Measurements from ENCODE around the gene PLIN5.
A peak's percentile ranks its signal among the peaks of the same experiment; 100 is the strongest.

- TF ChIP-seq EZH2 (IDR thresholded peaks at IDR 0.05; ENCODE audit: low read length, missing control alignments) (no peak), CTCF (conservative IDR thresholded peaks at IDR 0.05 in 1 of 2, IDR thresholded peaks at IDR 0.05 in 1 of 2; ENCODE audit: low read depth in 1 of 2, low read length in 2 of 2) (peak; percentile 46 to 82)
These were observed 11.5 kb downstream of the PLIN5 start for GRCh38 chr19:4523306-4524110.
